Measurements from ENCODE around the gene YPEL1. TPM values are rescaled to one million over a fixed set of nuclear protein-coding genes. Genes with fewer than 3 reads are reported as not detected.
A peak's percentile ranks its signal among the peaks of the same experiment; 100 is the strongest.

YPEL1 gene
- total and polyA plus RNA-seq, 8 donors = 2.4 to 20.9 (median 18.3) TPM

- Histone ChIP-seq H3K27ac (peak overlapping the region in 1 of 2 donors; percentile 40), H3K36me3 (peaks cover 0 to 28% of the 10 kb centered on the region in 2 donors), H3K4me3 (peak overlapping the region; percentile 59 to 70), H3K27me3 (peaks cover 0 to 7% of the 10 kb centered on the region in 2 donors), H3K9me3 (no peaks in the 10 kb centered on the region), H3K4me1 (peaks cover 7 to 30% of the 10 kb centered on the region in 2 donors)
- TF ChIP-seq CTCF (IDR thresholded peaks at IDR 0.05) = no peak
- intact Hi-C loops (cut with DNase I) = no loop called here
- peak; percentile 23 for ATAC-seq
- DNase-seq = no peak
Observed at GRCh38 chr22:21651521-21652009, 84.0 kb downstream of the YPEL1 start.

- intact Hi-C loops (cut with DNase I) = no loop called here
- peaks cover 0 to 7% of the 10 kb centered on the region in 2 donors for H3K27me3 ChIP-seq
- H3K4me3 ChIP-seq = peak overlapping the region; percentile 59 to 70
- ATAC-seq (no peak), DNase-seq (no peak)
- H3K36me3 ChIP-seq = peaks cover 0 to 34% of the 10 kb centered on the region in 2 donors
- H3K27ac ChIP-seq = peak overlapping the region in 1 of 2 donors; percentile 40
- H3K4me1 ChIP-seq = peaks cover 7 to 36% of the 10 kb centered on the region in 2 donors
- no peaks in the 10 kb centered on the region for H3K9me3 ChIP-seq
- TF ChIP-seq CTCF (IDR thresholded peaks at IDR 0.05) = no peak
Observed at GRCh38 chr22:21650823-21651520, 84.6 kb downstream of the YPEL1 start.

- no peak for DNase-seq
- TF ChIP-seq CTCF (IDR thresholded peaks at IDR 0.05) = no peak
- Histone ChIP-seq H3K27ac (no peak overlapping the region), H3K27me3 (peaks cover 0 to 7% of the 10 kb centered on the region in 2 donors), H3K36me3 (peaks cover 0 to 41% of the 10 kb centered on the region in 2 donors), H3K4me3 (no peak overlapping the region), H3K4me1 (peaks cover 7 to 36% of the 10 kb centered on the region in 2 donors), H3K9me3 (no peaks in the 10 kb centered on the region)
- no peak for ATAC-seq
- intact Hi-C loops (cut with DNase I) = no loop called here
Observed at GRCh38 chr22:21650280-21650679, 85.3 kb downstream of the YPEL1 start.

Small RNA genes within 50 kb of the gene (microRNA-seq; reads per million reads assigned to microRNA genes)
- gene MIR130B = 297 to 411 reads per million in 2 donors
- gene MIR301B = 2.3 to 29.6 reads per million in 2 donors

Other genes starting within 250 kb of the YPEL1 start
- gene RIMBP3C, start 184.3 kb downstream of the YPEL1 start, total RNA-seq = under 1 TPM; 0.17 to 0.31 TPM
- gene RIMBP3C, start 184.3 kb downstream of the YPEL1 start, polyA plus RNA-seq (ENCODE audit: insufficient read length in 6 of 6) = under 1 TPM in 5 of 6 donors, not detected in 1; 0.11 to 0.30 (median 0.13) TPM
- 10 to 100 TPM; 51.9 to 52.8 TPM for gene UBE2L3, start 168.1 kb downstream of the YPEL1 start, total RNA-seq
- 10 to 100 TPM; 43.3 to 55.7 (median 45.8) TPM for gene UBE2L3, start 168.1 kb downstream of the YPEL1 start, polyA plus RNA-seq (ENCODE audit: insufficient read length in 6 of 6)
- 10 to 100 TPM; 13.1 to 17.2 TPM for gene YDJC, start 105.8 kb downstream of the YPEL1 start, total RNA-seq
- 10 to 100 TPM in 3 of 6 donors, 1 to 10 TPM in 3; 6.2 to 11.3 (median 9.7) TPM for gene YDJC, start 105.8 kb downstream of the YPEL1 start, polyA plus RNA-seq (ENCODE audit: insufficient read length in 6 of 6)
- gene CCDC116, start 103.0 kb downstream of the YPEL1 start, total RNA-seq = 1 to 10 TPM in 1 of 2 donors, under 1 TPM in 1; 0.26 to 1.1 TPM
- gene CCDC116, start 103.0 kb downstream of the YPEL1 start, polyA plus RNA-seq (ENCODE audit: insufficient read length in 6 of 6) = 1 to 10 TPM in 1 of 6 donors, under 1 TPM in 5; 0.61 to 1.0 (median 0.85) TPM
- gene SDF2L1, start 93.5 kb downstream of the YPEL1 start, total RNA-seq = 10 to 100 TPM; 47.2 to 82.1 TPM
- 10 to 100 TPM; 11.9 to 23.5 (median 15.4) TPM for gene SDF2L1, start 93.5 kb downstream of the YPEL1 start, polyA plus RNA-seq (ENCODE audit: insufficient read length in 6 of 6)
- 10 to 100 TPM; 34.1 to 38.0 TPM for gene PPIL2, start 69.8 kb downstream of the YPEL1 start, total RNA-seq
- gene PPIL2, start 69.8 kb downstream of the YPEL1 start, polyA plus RNA-seq (ENCODE audit: insufficient read length in 6 of 6) = 10 to 100 TPM; 33.3 to 46.7 (median 35.7) TPM
- gene MAPK1, start 131.9 kb upstream of the YPEL1 start, total RNA-seq = 100 to 1,000 TPM; 163 to 171 TPM
- gene MAPK1, start 131.9 kb upstream of the YPEL1 start, polyA plus RNA-seq (ENCODE audit: insufficient read length in 6 of 6) = 100 to 1,000 TPM in 3 of 6 donors, 10 to 100 TPM in 3; 89.8 to 113 (median 100) TPM
- gene PPM1F, start 217.1 kb upstream of the YPEL1 start, total RNA-seq = 10 to 100 TPM; 31.0 to 55.8 TPM
- gene PPM1F, start 217.1 kb upstream of the YPEL1 start, polyA plus RNA-seq (ENCODE audit: insufficient read length in 6 of 6) = 10 to 100 TPM; 37.0 to 60.0 (median 51.3) TPM
- gene TOP3B, start 247.0 kb upstream of the YPEL1 start, total RNA-seq = 10 to 100 TPM; 22.5 to 33.6 TPM
- gene TOP3B, start 247.0 kb upstream of the YPEL1 start, polyA plus RNA-seq (ENCODE audit: insufficient read length in 6 of 6) = 10 to 100 TPM; 28.4 to 43.5 (median 30.6) TPM

Measured in left lung (tissue), 10 donors.